Measurements from ENCODE around the gene ANAPC2.

ANAPC2 gene

GRCh38 chr9:137143459-137143858, 44.9 kb downstream of the ANAPC2 start:
- Histone ChIP-seq H3K36me3 (ENCODE audit: control insufficient read depth, insufficient read depth, low read length) (no peaks in the 10 kb centered on the region), H3K9me3 (ENCODE audit: control insufficient read depth, low read length) (no peaks in the 10 kb centered on the region), H3K4me3 (ENCODE audit: insufficient read depth, low read depth, low read length, poor library complexity, severe bottlenecking) (no peak overlapping the region), H3K4me1 (ENCODE audit: control insufficient read depth, insufficient read depth, low read length, poor library complexity, severe bottlenecking) (peaks cover 3% of the 10 kb centered on the region), H3K27ac (ENCODE audit: insufficient read depth, low read length, poor library complexity, severe bottlenecking) (no peak overlapping the region), H3K27me3 (replicated peaks; ENCODE audit: control insufficient read depth, insufficient read depth, low read length, poor library complexity, severe bottlenecking) (peaks cover 41% of the 10 kb centered on the region)
- no peak for DNase-seq

GRCh38 chr9:137141976-137142936, 46.1 kb downstream of the ANAPC2 start:
- no peaks in the 10 kb centered on the region for H3K9me3 ChIP-seq (ENCODE audit: control insufficient read depth, low read length)
- H3K27ac ChIP-seq (ENCODE audit: insufficient read depth, low read length, poor library complexity, severe bottlenecking) = no peak overlapping the region
- no peak for DNase-seq
- H3K4me3 ChIP-seq (ENCODE audit: insufficient read depth, low read depth, low read length, poor library complexity, severe bottlenecking) = no peak overlapping the region
- H3K27me3 ChIP-seq (replicated peaks; ENCODE audit: control insufficient read depth, insufficient read depth, low read length, poor library complexity, severe bottlenecking) = peaks cover 53% of the 10 kb centered on the region
- H3K4me1 ChIP-seq (ENCODE audit: control insufficient read depth, insufficient read depth, low read length, poor library complexity, severe bottlenecking) = peaks cover 3% of the 10 kb centered on the region
- H3K36me3 ChIP-seq (ENCODE audit: control insufficient read depth, insufficient read depth, low read length) = no peaks in the 10 kb centered on the region

- DNase-seq = no peak
- no peak overlapping the region for H3K4me3 ChIP-seq (ENCODE audit: insufficient read depth, low read depth, low read length, poor library complexity, severe bottlenecking)
- H3K27me3 ChIP-seq (replicated peaks; ENCODE audit: control insufficient read depth, insufficient read depth, low read length, poor library complexity, severe bottlenecking) = peaks cover 55% of the 10 kb centered on the region
- no peaks in the 10 kb centered on the region for H3K9me3 ChIP-seq (ENCODE audit: control insufficient read depth, low read length)
- no peak overlapping the region for H3K27ac ChIP-seq (ENCODE audit: insufficient read depth, low read length, poor library complexity, severe bottlenecking)
- no peaks in the 10 kb centered on the region for H3K36me3 ChIP-seq (ENCODE audit: control insufficient read depth, insufficient read depth, low read length)
- peaks cover 3% of the 10 kb centered on the region for H3K4me1 ChIP-seq (ENCODE audit: control insufficient read depth, insufficient read depth, low read length, poor library complexity, severe bottlenecking)
Observed at GRCh38 chr9:137141050-137141810, 47.1 kb downstream of the ANAPC2 start.

- Histone ChIP-seq H3K27ac (ENCODE audit: insufficient read depth, low read length, poor library complexity, severe bottlenecking) (no peak overlapping the region), H3K4me3 (ENCODE audit: insufficient read depth, low read depth, low read length, poor library complexity, severe bottlenecking) (no peak overlapping the region), H3K4me1 (ENCODE audit: control insufficient read depth, insufficient read depth, low read length, poor library complexity, severe bottlenecking) (peaks cover 3% of the 10 kb centered on the region), H3K36me3 (ENCODE audit: control insufficient read depth, insufficient read depth, low read length) (no peaks in the 10 kb centered on the region), H3K9me3 (ENCODE audit: control insufficient read depth, low read length) (no peaks in the 10 kb centered on the region), H3K27me3 (replicated peaks; ENCODE audit: control insufficient read depth, insufficient read depth, low read length, poor library complexity, severe bottlenecking) (peaks cover 55% of the 10 kb centered on the region)
- DNase-seq = no peak
Observed at GRCh38 chr9:137140151-137141012, 48.0 kb downstream of the ANAPC2 start.

GRCh38 chr9:137139468-137140150, 48.8 kb downstream of the ANAPC2 start:
- peaks cover 55% of the 10 kb centered on the region for H3K27me3 ChIP-seq (replicated peaks; ENCODE audit: control insufficient read depth, insufficient read depth, low read length, poor library complexity, severe bottlenecking)

GRCh38 chr9:137138722-137139467, 49.5 kb downstream of the ANAPC2 start, which contains the start of gene GRIN1:
TSS of gene GRIN1 (plus strand) at chr9:137139154. CDS start at chr9:137139487, 333 bp downstream.
- no peak within 1 kb of the TSS for H3K27ac ChIP-seq (ENCODE audit: insufficient read depth, low read length, poor library complexity, severe bottlenecking)
- no peaks in the 10 kb centered on the region for H3K9me3 ChIP-seq (ENCODE audit: control insufficient read depth, low read length)
- H3K4me1 ChIP-seq (ENCODE audit: control insufficient read depth, insufficient read depth, low read length, poor library complexity, severe bottlenecking) = peaks cover 3% of the 10 kb centered on the region
- no peak for DNase-seq
- H3K4me3 ChIP-seq (ENCODE audit: insufficient read depth, low read depth, low read length, poor library complexity, severe bottlenecking) = no peak within 1 kb of the TSS
- peaks cover 55% of the 10 kb centered on the region for H3K27me3 ChIP-seq (replicated peaks; ENCODE audit: control insufficient read depth, insufficient read depth, low read length, poor library complexity, severe bottlenecking)
- H3K36me3 ChIP-seq (ENCODE audit: control insufficient read depth, insufficient read depth, low read length) = no peaks in the 10 kb centered on the region

More at GRCh38 chr9:137139468-137140150, 48.8 kb downstream of the ANAPC2 start:
- no peak for DNase-seq
- Histone ChIP-seq H3K4me3 (ENCODE audit: insufficient read depth, low read depth, low read length, poor library complexity, severe bottlenecking) (no peak overlapping the region), H3K27ac (ENCODE audit: insufficient read depth, low read length, poor library complexity, severe bottlenecking) (no peak overlapping the region), H3K4me1 (ENCODE audit: control insufficient read depth, insufficient read depth, low read length, poor library complexity, severe bottlenecking) (peaks cover 3% of the 10 kb centered on the region), H3K9me3 (ENCODE audit: control insufficient read depth, low read length) (no peaks in the 10 kb centered on the region), H3K36me3 (ENCODE audit: control insufficient read depth, insufficient read depth, low read length) (no peaks in the 10 kb centered on the region)

- Histone ChIP-seq H3K9me3 (ENCODE audit: control insufficient read depth, low read length) (no peaks in the 10 kb centered on the region), H3K36me3 (ENCODE audit: control insufficient read depth, insufficient read depth, low read length) (no peaks in the 10 kb centered on the region), H3K4me3 (ENCODE audit: insufficient read depth, low read depth, low read length, poor library complexity, severe bottlenecking) (no peak overlapping the region), H3K27ac (ENCODE audit: insufficient read depth, low read length, poor library complexity, severe bottlenecking) (no peak overlapping the region), H3K4me1 (ENCODE audit: control insufficient read depth, insufficient read depth, low read length, poor library complexity, severe bottlenecking) (peaks cover 3% of the 10 kb centered on the region), H3K27me3 (replicated peaks; ENCODE audit: control insufficient read depth, insufficient read depth, low read length, poor library complexity, severe bottlenecking) (peaks cover 54% of the 10 kb centered on the region)
- DNase-seq = no peak
Observed at GRCh38 chr9:137138058-137138721, 50.2 kb downstream of the ANAPC2 start.

- Histone ChIP-seq H3K36me3 (ENCODE audit: control insufficient read depth, insufficient read depth, low read length) (no peaks in the 10 kb centered on the region), H3K27ac (ENCODE audit: insufficient read depth, low read length, poor library complexity, severe bottlenecking) (no peak overlapping the region), H3K4me3 (ENCODE audit: insufficient read depth, low read depth, low read length, poor library complexity, severe bottlenecking) (no peak overlapping the region), H3K4me1 (ENCODE audit: control insufficient read depth, insufficient read depth, low read length, poor library complexity, severe bottlenecking) (peaks cover 3% of the 10 kb centered on the region), H3K9me3 (ENCODE audit: control insufficient read depth, low read length) (no peaks in the 10 kb centered on the region), H3K27me3 (replicated peaks; ENCODE audit: control insufficient read depth, insufficient read depth, low read length, poor library complexity, severe bottlenecking) (peaks cover 45% of the 10 kb centered on the region)
- no peak for DNase-seq
Observed at GRCh38 chr9:137136881-137137607, 51.3 kb downstream of the ANAPC2 start.
